H1 (cell line): Measurements from ENCODE around the gene CDK5R1. TPM values are rescaled to one million over a fixed set of nuclear protein-coding genes. Genes with fewer than 3 reads are reported as not detected.

Experiments
- CTCF ChIA-PET: fragments of 300-600 bp; sonication (Branson Sonifier 250); formaldehyde crosslinking; loops from one replicate; lab custom pipeline; 2021; ENCODE audit not compliant: partially characterized antibody; lab: Charles Lee
- POLR2A ChIA-PET: fragments of 300-600 bp; sonication (Branson Sonifier 250); formaldehyde crosslinking; loops from one replicate; lab custom pipeline; 2021; ENCODE audit warnings: inconsistent platforms; ENCODE audit not compliant: partially characterized antibody; lab: Charles Lee
- DNase-seq, 2 experiments: peaks; one replicate each; pipeline versions ENCODE4 v3.0.0 to v3.0.0-alpha.2; 2010 to 2022; ENCODE audit warnings: low spot score in 2 of 2, low read depth in 1 of 2, mixed read lengths in 1 of 2
- FAIRE-seq: peaks from 2 replicates; lab custom pipeline; 2011; peaks lifted over from hg19 to GRCh38; lab: Jason Lieb, UNC
- H2AFZ ChIP-seq: 2 replicates; pipeline ENCODE4 v1.8.1; 2012; ENCODE audit warnings: low read length, inconsistent platforms
- H2AK5ac ChIP-seq: 2 replicates; pipeline ENCODE4 v1.6.1; 2013; ENCODE audit warnings: low read depth, low read length
- H2BK120ac ChIP-seq: replicated peaks from 2 replicates; pipeline ENCODE3; 2013; ENCODE audit warnings: low read depth, low read length, inconsistent platforms
- H2BK12ac ChIP-seq: 2 replicates; pipeline ENCODE4 v1.6.1; 2013; ENCODE audit warnings: low read depth, low read length
- H2BK15ac ChIP-seq: 2 replicates; pipeline ENCODE4 v1.6.1; 2013; ENCODE audit warnings: low read length
- H2BK20ac ChIP-seq: 2 replicates; pipeline ENCODE4 v1.6.1; 2013; ENCODE audit warnings: low read length
- H2BK5ac ChIP-seq: 2 replicates; pipeline ENCODE4 v1.6.1; 2013; ENCODE audit warnings: low read depth, low read length
- H3K14ac ChIP-seq: 2 replicates; pipeline ENCODE4 v1.6.1; 2013; ENCODE audit warnings: inconsistent platforms; ENCODE audit not compliant: insufficient read length
- H3K18ac ChIP-seq: 2 replicates; pipeline ENCODE4 v1.6.1; 2013; ENCODE audit warnings: low read length; ENCODE audit errors: extremely low read depth
- H3K23ac ChIP-seq: 2 replicates; pipeline ENCODE4 v1.6.1; 2013; ENCODE audit warnings: inconsistent platforms; ENCODE audit not compliant: insufficient read length
- H3K23me2 ChIP-seq: 2 replicates; pipeline ENCODE4 v1.6.1; 2013; ENCODE audit warnings: low read depth, low read length
- H3K27ac ChIP-seq: 2 replicates; pipeline ENCODE4 v1.6.1; 2011; ENCODE audit warnings: low read depth, low read length, inconsistent platforms
- H3K27me3 ChIP-seq, 4 experiments: replicated peaks in 1 of 4; 1 replicate in 1 of 4; 2 replicates in 3 of 4; pipeline versions ENCODE4 v1.6.1 to v1.8.1; 2011 to 2013; ENCODE audit warnings: low read length in 3 of 4, mild to moderate bottlenecking in 3 of 4, inconsistent platforms in 2 of 4, mixed read lengths in 2 of 4, moderate library complexity in 1 of 4; ENCODE audit not compliant: control insufficient read depth in 3 of 4, insufficient read depth in 3 of 4; ENCODE audit errors: extremely low read depth in 1 of 4
- H3K36me3 ChIP-seq, 4 experiments: 2 replicates each; pipeline versions ENCODE4 v1.6.1 to v1.8.1; 2011 to 2013; ENCODE audit warnings: mild to moderate bottlenecking in 4 of 4, low read length in 3 of 4, moderate library complexity in 2 of 4, control low read depth in 1 of 4, inconsistent platforms in 1 of 4; ENCODE audit not compliant: insufficient read depth in 4 of 4, control insufficient read depth in 2 of 4
- H3K4ac ChIP-seq: replicated peaks from 2 replicates; pipeline ENCODE3; 2013; ENCODE audit warnings: low read length, low read depth, mixed read lengths, inconsistent platforms; ENCODE audit not compliant: insufficient read length
- H3K4me1 ChIP-seq, 4 experiments: replicated peaks in 1 of 4; 1 replicate in 1 of 4; 2 replicates in 3 of 4; pipeline versions ENCODE4 v1.6.1 to v1.8.1; 2011 to 2013; ENCODE audit warnings: low read length in 3 of 4, inconsistent platforms in 2 of 4, mixed read lengths in 1 of 4; ENCODE audit not compliant: insufficient read depth in 4 of 4, control insufficient read depth in 3 of 4
- H3K4me2 ChIP-seq, 2 experiments: 2 replicates each; pipeline versions ENCODE4 v1.6.1 to v1.8.1; 2011 to 2013; ENCODE audit warnings: low read depth in 2 of 2, low read length in 2 of 2, control low read depth in 1 of 2, inconsistent platforms in 1 of 2, mild to moderate bottlenecking in 1 of 2; ENCODE audit not compliant: insufficient read depth in 1 of 2
- H3K4me3 ChIP-seq, 4 experiments: fragments of 200-600, 300-600 bp in 1 of 4; sonication (generic), shearing (Covaris generic), sonication (Bioruptor Twin) in 1 of 4; 2 replicates each; pipeline versions ENCODE4 v1.5.1 to v1.8.1; 2011 to 2016; ENCODE audit warnings: low read length in 4 of 4, low read depth in 3 of 4, control low read depth in 2 of 4, inconsistent platforms in 2 of 4, mild to moderate bottlenecking in 2 of 4, mixed read lengths in 1 of 4, moderate library complexity in 1 of 4; ENCODE audit not compliant: insufficient read depth in 2 of 4; ENCODE audit errors: extremely low read depth in 1 of 4
- H3K56ac ChIP-seq: replicated peaks from 2 replicates; pipeline ENCODE3; 2013; ENCODE audit warnings: low read depth, mild to moderate bottlenecking, mixed read lengths, low read length, inconsistent platforms; ENCODE audit not compliant: insufficient read length
- H3K79me1 ChIP-seq: 2 replicates; pipeline ENCODE4 v1.6.1; 2013; ENCODE audit warnings: low read depth, low read length, control low read depth
- H3K79me2 ChIP-seq, 2 experiments: 2 replicates each; pipeline versions ENCODE4 v1.6.1 to v1.8.1; 2012 to 2013; ENCODE audit warnings: low read length in 2 of 2, mild to moderate bottlenecking in 2 of 2, inconsistent platforms in 1 of 2; ENCODE audit not compliant: insufficient read depth in 2 of 2, control insufficient read depth in 1 of 2
- H3K9ac ChIP-seq, 4 experiments: replicated peaks in 1 of 4; 1 replicate in 1 of 4; 2 replicates in 3 of 4; pipeline versions ENCODE4 v1.6.1 to v1.8.1; 2011 to 2013; ENCODE audit warnings: low read depth in 3 of 4, low read length in 3 of 4, control low read depth in 2 of 4, mild to moderate bottlenecking in 2 of 4, moderate library complexity in 2 of 4, inconsistent platforms in 1 of 4; ENCODE audit errors: extremely low read depth in 1 of 4
- H3K9me3 ChIP-seq, 2 experiments: 2 replicates each; pipeline versions ENCODE4 v1.6.1 to v1.8.1; 2012 to 2013; ENCODE audit warnings: mild to moderate bottlenecking in 2 of 2, moderate library complexity in 2 of 2, control low read depth in 1 of 2, inconsistent platforms in 1 of 2, low read depth in 1 of 2, low read length in 1 of 2, mixed read lengths in 1 of 2; ENCODE audit not compliant: insufficient read depth in 2 of 2
- H4K20me1 ChIP-seq, 2 experiments: replicated peaks in 1 of 2; 2 replicates each; pipeline versions ENCODE3 to v1.8.1; 2011 to 2013; ENCODE audit warnings: inconsistent platforms in 2 of 2, low read length in 2 of 2, mild to moderate bottlenecking in 1 of 2; ENCODE audit not compliant: insufficient read depth in 2 of 2, control insufficient read depth in 1 of 2
- H4K5ac ChIP-seq: 2 replicates; pipeline ENCODE4 v1.6.1; 2013; ENCODE audit warnings: low read length, low read depth, mixed read lengths, inconsistent platforms; ENCODE audit not compliant: insufficient read length
- H4K8ac ChIP-seq: 2 replicates; pipeline ENCODE4 v1.8.0; 2013; ENCODE audit warnings: mild to moderate bottlenecking, moderate library complexity, low read length, inconsistent platforms; ENCODE audit not compliant: insufficient read depth; ENCODE audit errors: extremely low read depth
- H4K91ac ChIP-seq: replicated peaks from 2 replicates; pipeline ENCODE3; 2013; ENCODE audit warnings: low read length, mixed read lengths, inconsistent platforms; ENCODE audit not compliant: insufficient read length
- BACH1 ChIP-seq: IDR thresholded peaks from 2 replicates; pipeline ENCODE4 v1.6.1; 2012; ENCODE audit warnings: low read length, improper control_type of control experiment
- polyA plus RNA-seq, 7 experiments: library from polyadenylated mRNA; depleted of rRNA in 3 of 7; stranded (reverse) in 5 of 7; unstranded in 2 of 7; fragments of >200 nt in 5 of 7; fragments of 200-250 nt in 2 of 7; gene quantifications; 1 replicate in 5 of 7; 2 replicates in 1 of 7; 4 replicates in 1 of 7; pipeline versions ENCODE4 v1.2.1 to v1.2.3, GENCODE V29; 2011 to 2013; ENCODE audit warnings: missing spikeins in 2 of 7, mixed read lengths in 2 of 7
- total RNA-seq: library from RNA; stranded (reverse); fragmentation: NEBNext Ultra II Directional; extraction: Animal tissue kit (Norgen Biotek cat#: 25700); gene quantifications from 2 replicates; pipeline ENCODE4 v1.2.1, GENCODE V29; 2021
- TF ChIP-seq, protein P1 (sequence below): IDR thresholded peaks from 2 replicates; pipeline ENCODE4 v1.6.1; 2012; ENCODE audit warnings: inconsistent platforms

The CDK5R1 gene
- total and polyA plus RNA-seq, 2 of the 8 experiments (the other 6 are each of a cell fraction or from before 2014, with no cell fraction given): 2.7 to 9.9 TPM

DNA sequence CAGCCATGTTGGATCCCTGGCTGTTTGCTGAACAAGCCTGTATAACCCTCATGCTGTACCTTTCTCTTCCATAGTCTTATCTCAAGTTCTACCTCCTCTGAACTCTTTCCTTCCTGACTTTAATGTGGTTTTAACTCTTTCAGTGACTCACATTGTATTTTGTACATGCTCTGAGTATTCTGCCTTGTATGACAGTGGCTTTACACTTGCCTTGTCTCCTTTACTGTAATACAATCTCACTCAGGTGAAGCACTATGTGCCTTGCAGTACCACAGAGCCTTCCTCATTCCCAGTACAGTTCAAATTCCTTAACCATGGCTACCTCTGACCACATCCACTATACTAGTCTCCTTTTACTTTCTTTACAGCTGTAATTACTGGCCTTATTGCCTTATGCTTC is 28.4 kb upstream of the CDK5R1 start:
- H4K5ac ChIP-seq: no peak overlapping the region
- no peak overlapping the region for H2BK5ac ChIP-seq
- H3K9me3 ChIP-seq: no peaks in the 10 kb centered on the region
- no peak overlapping the region for H2AK5ac ChIP-seq
- peaks cover 0 to 49% of the 10 kb centered on the region in 2 experiments; a peak in 2 of 4 replicates for H3K79me2 ChIP-seq
- H3K14ac ChIP-seq: no peak overlapping the region
- H2BK12ac ChIP-seq: no peak overlapping the region
- H3K36me3 ChIP-seq: peaks cover 13 to 62% (median 47%) of the 10 kb centered on the region in 4 experiments
- H3K18ac ChIP-seq: no peak overlapping the region
- H3K23me2 ChIP-seq: no peaks in the 10 kb centered on the region
- no peak overlapping the region for H2BK20ac ChIP-seq
- CTCF ChIA-PET: interaction anchor here (0.6 to 1.5 kb wide), 3 partner anchors 9 to 716 kb away, joined by 3 read pairs; no protein-coding TSS in a partner anchor
- H3K79me1 ChIP-seq: 0 out of 2 replicates have a peak, but pooled peaks cover 3% of the 10 kb centered on the region
- no peak overlapping the region for H3K27ac ChIP-seq
- no peak overlapping the region for H2BK15ac ChIP-seq
- H3K4me3 ChIP-seq: no peak overlapping the region
- DNase-seq: no peak
- no peak overlapping the region for H3K4ac ChIP-seq
- H3K23ac ChIP-seq: no peak overlapping the region
- no peak overlapping the region for H4K91ac ChIP-seq
- H3K4me1 ChIP-seq: no peaks in the 10 kb centered on the region
- H2AFZ ChIP-seq: no peak overlapping the region
- FAIRE-seq: no peak
- POLR2A ChIA-PET: no interaction called here
- H3K9ac ChIP-seq: no peak overlapping the region
- no peak overlapping the region for H3K4me2 ChIP-seq
- no peaks in the 10 kb centered on the region for H3K27me3 ChIP-seq
- no peak overlapping the region for H2BK120ac ChIP-seq
- H4K20me1 ChIP-seq: peaks cover 0 to 14% of the 10 kb centered on the region in 2 experiments
- no peak overlapping the region for H4K8ac ChIP-seq
- no peak overlapping the region for H3K56ac ChIP-seq
- no peak for TF ChIP-seq BACH1
- TF ChIP-seq, protein P1, sequence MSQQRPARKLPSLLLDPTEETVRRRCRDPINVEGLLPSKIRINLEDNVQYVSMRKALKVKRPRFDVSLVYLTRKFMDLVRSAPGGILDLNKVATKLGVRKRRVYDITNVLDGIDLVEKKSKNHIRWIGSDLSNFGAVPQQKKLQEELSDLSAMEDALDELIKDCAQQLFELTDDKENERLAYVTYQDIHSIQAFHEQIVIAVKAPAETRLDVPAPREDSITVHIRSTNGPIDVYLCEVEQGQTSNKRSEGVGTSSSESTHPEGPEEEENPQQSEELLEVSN: no peak
